SK-N-MC (cell line): ENCODE measurements around the gene MVK.
A peak's percentile ranks its signal among the peaks of the same experiment; 100 is the strongest.

ENCODE experiments used
- EZH2 ChIP-seq: fragments of 200-600 bp; sonication (generic); IDR thresholded peaks from one replicate; pipeline ENCODE4 v1.6.1; 2017; ENCODE audit warnings: antibody characterized with exemption
- FOXP2 ChIP-seq: optimal IDR thresholded peaks from 2 replicates; pipeline ENCODE3; 2011; ENCODE audit warnings: mild to moderate bottlenecking, moderate library complexity; ENCODE audit not compliant: insufficient read depth; ENCODE audit errors: extremely low read length, control extremely low read depth
- POLR2AphosphoS5 ChIP-seq: IDR thresholded peaks from 2 replicates; pipeline ENCODE4 v1.6.1; 2012; ENCODE audit warnings: mild to moderate bottlenecking, low read depth, low read length, borderline replicate concordance

- TF ChIP-seq EZH2 (no peak), POLR2AphosphoS5 (peak; percentile 84), FOXP2 (no peak)
These were observed at the start of gene MVK, which contains the start of gene MMAB for GRCh38 chr12:109573029-109573913.
